D341Med (cell line): ENCODE results near the gene VWF.

Experiments used
- DNase-seq: peaks from one replicate; pipeline ENCODE4 v3.0.0; 2012; ENCODE audit warnings: low spot score

The VWF gene

DNA sequence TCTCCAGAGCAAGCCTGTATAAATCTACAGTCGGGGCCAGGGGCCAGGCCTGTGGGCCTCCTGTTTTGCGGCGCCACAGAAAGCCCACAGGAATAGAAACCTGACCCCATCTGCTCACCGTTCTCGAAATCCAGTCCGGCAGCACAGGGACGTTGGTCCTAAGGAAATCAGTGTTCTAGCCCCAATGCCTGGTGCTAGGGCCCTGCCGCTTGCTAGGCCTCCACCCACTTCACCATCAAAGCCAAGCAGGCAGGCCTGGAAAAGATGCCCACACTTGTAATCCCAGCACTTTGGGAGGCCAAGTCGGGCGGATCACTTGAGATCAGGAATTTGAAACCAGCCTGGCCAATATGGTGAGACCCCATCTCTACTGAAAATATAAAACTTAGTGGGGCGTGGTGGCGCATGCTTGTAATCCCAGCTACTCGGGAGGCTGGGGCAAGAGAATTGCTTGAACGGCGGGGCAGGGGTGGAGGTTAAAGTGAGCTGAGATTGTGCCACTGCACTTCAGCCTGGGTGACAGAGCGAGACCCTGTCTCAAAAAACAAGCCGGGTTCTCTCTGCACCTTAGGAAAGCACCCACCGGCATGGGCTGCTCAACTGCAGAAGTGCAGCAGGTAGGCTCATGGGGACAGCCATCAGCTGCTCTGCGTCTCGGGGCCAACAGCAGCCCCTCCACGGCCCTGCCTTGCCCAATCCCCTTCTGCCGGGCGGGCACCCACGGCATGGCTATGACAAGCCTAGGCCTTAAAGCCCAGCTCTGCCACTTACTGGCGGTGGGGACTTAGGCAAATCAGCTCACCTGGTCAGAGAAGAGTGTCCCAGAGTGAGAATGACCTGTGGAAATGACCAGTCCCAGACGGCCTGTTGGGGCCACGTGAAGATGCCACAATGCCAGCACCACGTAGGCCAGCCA is 47.4 kb downstream of the VWF start:
- no peak for DNase-seq

DNA sequence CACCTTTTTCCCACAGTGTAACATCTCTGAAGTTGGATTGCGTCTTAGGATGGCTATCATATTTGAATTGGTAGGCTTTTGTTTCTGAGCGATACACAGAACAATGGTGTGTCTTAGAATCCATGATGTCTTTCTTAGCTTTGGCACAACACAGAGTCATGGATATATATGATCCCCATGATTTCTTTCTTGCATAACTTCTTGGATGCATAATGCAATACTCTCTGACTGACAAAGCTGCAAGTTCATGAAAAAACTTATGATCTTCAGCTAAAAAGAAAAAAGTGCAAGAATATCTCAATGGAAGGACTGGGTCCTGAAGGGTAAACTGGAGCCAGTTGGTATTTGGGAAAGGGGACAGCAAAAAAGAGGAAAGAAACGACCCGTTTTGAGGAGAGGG is 48.1 kb downstream of the VWF start:
- no peak for DNase-seq

DNA sequence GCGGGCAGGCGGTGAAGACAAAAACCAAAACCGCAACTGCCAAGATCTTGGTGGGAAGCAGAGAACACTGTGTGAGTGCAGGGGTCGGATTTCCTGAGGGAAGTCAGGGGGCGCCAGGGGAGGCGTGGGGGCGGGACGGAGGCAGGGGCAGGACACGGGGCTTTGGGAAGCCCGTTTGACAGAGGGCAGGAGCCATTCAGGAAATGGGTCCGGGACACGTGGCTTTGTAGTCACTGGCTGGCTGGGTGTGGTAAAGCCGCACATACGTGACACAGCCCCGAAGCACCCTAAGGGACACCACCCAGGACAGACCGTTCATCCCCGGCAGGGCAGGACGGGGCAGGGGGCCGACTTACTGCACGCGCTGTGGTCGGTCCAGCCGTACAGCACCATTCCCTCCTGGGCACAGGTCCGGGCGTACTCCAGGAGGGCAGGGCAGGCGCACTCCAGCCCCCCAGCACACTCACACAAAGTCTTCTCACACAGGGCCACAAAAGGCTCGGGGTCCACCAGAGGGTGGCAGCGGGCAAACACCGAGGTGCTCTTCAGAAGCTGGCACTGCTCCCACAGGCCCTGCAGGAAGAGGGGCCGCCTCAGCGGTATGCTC is 49.4 kb downstream of the VWF start:
- DNase-seq: no peak

- DNase-seq: no peak
Measured at GRCh38 chr12:6074427-6074826, 50.0 kb downstream of the VWF start.

GRCh38 chr12:6073426-6073825 is 51.0 kb downstream of the VWF start:
- DNase-seq: no peak

DNA sequence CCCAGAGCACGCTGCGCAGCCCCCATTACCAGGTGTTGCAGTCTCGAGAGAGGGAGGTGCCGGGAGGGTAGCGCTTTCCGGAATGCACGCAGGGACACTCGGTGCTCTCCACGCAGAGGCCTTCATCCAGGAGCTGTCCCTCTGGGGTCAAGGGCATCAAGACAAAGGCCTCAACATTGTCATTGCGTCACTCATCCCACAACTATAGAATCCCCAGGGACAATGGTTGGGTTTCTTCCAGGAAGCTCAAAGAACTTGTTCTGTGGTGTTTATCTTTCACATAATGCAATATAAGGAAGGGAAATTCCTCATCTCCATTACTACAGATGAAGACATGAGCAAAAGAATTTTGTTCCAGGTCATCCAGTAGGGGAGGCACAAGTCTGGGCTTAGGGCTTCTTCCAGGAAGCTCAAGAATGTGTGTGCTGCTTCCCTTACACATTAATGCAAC is 52.1 kb downstream of the VWF start:
- no peak for DNase-seq

DNA sequence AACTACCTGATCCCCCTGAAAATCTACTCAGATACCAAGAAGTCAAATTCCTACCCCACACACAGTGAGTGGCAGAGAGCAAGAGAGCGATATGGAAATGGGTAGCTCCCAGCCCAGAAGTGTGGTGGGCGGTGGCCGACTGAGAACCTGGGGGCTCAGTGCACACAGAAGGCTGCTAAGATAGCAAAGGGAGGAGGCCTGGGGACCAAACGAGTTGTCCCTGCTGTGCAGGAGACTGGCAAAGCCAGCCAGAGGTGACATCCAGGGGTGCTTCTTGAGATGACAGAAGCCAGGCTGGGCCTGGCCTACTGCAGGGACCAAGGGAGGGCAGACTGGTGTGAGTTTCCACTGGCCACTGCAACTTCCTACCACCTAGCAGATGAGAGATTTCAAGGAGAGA is 52.9 kb downstream of the VWF start:
- DNase-seq: no peak

GRCh38 chr12:6070472-6071257 is 53.8 kb downstream of the VWF start:
- no peak for DNase-seq

DNA sequence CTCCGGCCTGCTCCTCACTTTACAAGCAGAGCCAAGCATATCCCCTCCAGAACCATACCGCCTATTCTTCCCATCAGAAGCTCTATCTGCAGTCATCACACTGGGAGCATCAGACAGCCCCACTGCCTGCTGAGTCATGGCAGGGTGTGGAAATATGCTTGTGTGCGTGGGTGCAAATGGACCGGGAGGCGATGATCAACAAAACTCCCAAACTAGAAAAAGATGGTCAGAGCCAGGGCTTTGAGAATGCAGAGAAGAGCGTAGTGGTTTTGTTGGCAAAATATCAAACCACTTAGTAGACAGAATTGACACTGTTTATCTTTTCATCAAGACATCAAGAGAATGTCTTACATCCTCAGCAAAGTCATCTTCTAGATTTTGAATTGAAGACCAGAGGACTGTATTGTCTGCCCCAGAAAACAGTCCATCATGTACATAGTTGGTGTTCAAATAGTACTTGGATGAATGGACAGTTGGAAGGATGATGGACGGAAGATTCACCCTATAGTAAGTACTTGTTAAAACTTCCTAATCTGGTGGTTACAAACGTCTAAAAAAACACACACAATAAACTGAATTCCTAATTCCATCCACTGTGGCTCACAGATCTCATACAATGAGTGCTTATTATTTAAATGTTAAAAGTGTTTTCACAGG is 54.9 kb downstream of the VWF start:
- DNase-seq: no peak

DNA sequence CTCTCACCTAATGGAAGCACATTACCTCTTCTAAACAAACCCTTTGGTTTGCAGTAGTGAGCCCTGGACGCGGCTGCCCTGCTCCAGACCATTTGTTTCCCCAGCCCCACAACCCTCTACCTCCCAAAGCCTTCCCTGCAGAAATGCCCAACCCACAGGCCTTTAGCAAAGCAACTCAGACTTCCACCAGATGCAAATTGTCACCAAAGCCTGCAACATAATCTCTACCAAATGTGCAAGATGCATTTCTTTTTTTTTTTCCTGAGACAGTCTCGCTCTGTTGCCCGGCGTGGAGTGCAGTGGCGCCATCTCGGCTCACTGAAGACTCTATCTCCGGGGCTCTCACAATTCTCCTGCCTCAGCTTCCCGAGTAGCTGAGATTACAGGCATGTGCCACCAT is 56.2 kb downstream of the VWF start:
- no peak for DNase-seq

DNA sequence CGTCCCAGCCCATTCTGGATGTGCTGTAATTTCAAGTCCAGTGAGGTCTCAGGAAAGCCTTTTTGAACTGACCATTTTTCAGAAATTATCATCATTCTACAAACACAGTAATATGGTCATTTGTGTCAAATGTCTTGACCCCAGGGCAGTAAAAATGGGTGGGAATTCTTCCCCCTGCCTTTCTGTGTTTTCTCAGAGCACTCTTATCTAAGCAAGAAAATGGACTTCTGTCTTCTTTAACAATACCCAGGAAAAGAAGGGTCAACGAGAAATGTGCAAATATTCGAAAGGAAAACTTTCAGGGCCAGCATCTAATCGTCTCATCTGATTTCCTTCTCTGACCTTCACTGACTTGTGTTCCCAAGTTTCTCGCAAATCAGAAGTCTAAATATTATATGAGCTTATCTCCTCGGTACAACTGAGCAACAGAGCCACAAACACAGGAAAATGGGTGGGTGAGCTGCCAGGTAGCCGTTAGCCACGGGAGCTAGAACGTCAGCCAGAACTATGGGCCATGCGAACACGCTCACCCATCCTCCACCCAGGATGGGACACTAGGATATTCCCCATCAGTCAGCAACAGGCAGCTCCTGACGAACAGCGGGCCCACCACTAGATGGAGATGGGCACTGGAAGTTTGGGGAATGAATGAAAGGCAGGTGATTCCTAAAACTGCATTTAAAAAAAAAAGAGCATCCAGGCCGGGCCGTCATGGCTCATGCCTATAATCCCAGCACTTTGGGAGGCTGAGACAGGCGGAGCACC is 57.1 kb downstream of the VWF start:
- no peak for DNase-seq

DNA sequence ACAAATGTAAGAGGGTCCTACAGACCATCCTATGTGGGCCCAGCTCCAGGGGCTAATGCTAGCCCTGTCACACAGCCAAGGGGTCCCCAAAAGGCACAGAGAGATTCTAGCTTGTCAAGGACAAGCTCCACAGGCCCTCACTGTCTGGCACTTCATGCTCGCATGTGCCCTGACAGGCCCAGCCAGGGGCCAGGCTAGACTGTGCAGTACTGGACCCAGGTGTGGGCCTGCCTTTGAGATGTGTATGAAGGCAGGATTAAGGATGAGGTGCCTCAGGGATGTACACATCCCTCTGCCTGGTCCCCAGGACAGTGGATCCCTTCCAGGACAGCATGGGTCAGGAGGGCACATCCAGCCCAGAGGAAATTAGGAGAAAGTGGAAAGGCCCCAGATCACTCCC is 57.8 kb downstream of the VWF start:
- no peak for DNase-seq

DNA sequence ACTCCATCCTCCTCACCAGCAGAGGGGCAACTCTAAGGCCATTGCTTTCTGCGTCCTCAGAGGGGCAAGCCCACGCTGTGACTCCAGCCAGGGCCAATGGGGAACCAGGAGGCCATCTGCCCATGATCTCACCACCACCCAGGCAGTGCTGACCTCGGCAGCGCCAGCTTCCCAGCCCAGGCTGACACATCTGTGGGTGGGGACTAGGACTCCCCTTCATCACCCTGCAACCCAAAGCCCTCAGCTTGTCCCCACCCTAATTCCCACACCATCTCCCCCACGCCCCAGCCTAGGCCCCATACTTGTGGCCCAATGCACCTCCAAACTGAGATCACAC is 58.6 kb downstream of the VWF start:
- no peak for DNase-seq

GRCh38 chr12:6065131-6065862 is 59.2 kb downstream of the VWF start:
- no peak for DNase-seq

DNA sequence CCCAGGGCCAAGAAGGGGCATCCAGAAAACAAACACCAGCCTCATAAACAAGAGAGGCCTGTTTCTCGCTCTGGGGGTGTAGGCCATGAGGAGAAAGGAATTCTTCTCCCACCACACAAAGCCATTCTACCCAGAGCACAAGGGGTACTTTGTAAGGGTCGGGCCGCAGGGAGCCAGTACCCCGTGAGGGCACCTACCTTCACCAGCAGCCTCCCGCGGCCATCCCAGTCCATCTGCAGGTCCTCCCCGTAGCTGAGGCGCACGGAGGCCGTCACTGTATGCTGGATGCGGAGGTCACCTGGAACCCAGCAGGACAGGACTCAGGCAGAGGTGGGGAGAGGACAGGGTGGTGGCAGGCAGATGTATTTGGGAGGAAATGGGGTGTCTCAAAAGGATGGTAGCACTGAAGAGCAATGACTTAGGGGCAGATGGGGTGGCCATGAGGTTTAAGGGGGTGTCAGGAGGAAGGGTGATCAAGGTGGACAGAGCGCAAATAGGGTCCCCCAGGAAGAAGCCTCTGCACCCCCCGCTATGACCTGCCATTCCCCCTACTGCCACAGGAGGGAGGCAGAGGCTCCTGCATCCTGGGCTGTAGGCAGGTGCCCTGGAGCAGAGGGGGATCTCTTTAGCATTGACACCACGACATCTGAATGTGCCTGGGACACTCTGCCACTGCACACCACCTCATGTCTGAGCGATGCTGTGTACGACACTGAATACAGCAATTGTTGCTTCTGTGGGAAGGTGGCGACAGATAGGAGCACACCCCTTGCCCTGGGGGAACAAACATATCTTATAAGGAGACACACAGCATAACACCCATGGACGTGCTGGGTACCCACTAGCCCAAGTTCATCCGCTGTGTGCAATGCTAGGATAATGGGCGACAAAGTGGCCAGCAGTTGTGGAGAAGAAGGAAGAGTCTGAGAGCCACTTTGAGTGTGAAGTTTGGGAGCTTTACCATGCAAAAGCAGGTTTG is 61.4 kb downstream of the VWF start:
- peak; percentile 83 for DNase-seq

- DNase-seq: no peak
Measured at GRCh38 chr12:6062395-6062756, 62.1 kb downstream of the VWF start.

DNA sequence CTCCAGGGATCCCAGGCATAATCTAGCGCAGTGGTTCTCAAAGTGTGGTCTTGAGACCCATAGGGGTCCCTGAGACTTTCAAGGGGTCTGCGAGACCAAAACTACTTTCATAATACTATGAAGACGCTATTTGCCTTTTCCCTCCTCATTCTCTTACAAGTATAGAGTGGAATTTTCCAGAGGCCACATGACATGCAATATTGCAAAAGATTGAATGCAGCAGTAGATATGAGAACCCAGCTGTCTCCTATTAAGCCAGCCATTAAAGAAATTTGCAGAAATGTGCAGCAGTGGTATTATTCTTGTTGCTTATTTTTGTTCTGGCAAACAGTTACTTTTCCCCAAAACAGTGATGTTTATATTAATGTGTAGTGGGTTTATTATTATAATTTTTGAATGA is 62.8 kb downstream of the VWF start:
- no peak for DNase-seq

GRCh38 chr12:6059860-6060565 is 64.5 kb downstream of the VWF start:
- no peak for DNase-seq

DNA sequence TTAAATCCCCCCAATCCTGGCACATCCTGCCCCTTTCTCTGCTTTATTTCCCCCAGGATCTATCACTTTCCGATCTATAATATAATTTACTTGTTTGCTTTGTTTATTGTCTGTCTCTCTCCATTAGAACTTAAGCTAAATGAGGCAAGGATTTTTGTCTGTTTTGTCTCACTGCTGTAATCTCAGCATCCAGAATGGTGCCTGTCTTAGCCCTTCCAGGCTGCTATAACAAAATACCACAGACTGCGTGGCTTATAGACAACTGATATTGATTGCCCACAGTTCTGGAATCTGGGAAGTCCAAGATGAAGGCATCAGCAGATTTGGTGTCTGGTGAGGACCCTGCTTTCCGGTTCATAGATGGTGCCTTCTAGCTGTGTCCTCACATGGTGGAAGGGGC is 65.2 kb downstream of the VWF start:
- DNase-seq: no peak
